Measurements from ENCODE around the gene SLC35E1.

Gene SLC35E1

GRCh38 chr19:16590876-16591802 lies 18.9 kb upstream of the SLC35E1 start:
- Histone ChIP-seq H3K4me3 (ENCODE audit: low read length) (no peak overlapping the region), H3K9ac (ENCODE audit: low read length) (no peak overlapping the region)

GRCh38 chr19:16589917-16590316 lies 17.7 kb upstream of the SLC35E1 start:
- H3K27ac ChIP-seq (ENCODE audit: low read length): peak overlapping the region; percentile 93

More at GRCh38 chr19:16590876-16591802, 18.9 kb upstream of the SLC35E1 start:
- H4K20me1 ChIP-seq (ENCODE audit: insufficient read depth, low read length): peaks cover 48% of the 10 kb centered on the region
- TF ChIP-seq EZH2phosphoT487 (IDR thresholded peaks at IDR 0.05; ENCODE audit: low read depth): no peak
- no peak for TF ChIP-seq CTCF (IDR thresholded peaks at IDR 0.05; ENCODE audit: low read depth, low read length)
- H3K4me2 ChIP-seq (ENCODE audit: low read length): no peak overlapping the region
- H2AFZ ChIP-seq (ENCODE audit: low read depth, low read length): no peak overlapping the region
- H3K79me2 ChIP-seq (ENCODE audit: low read length): peaks cover 99% of the 10 kb centered on the region
- peaks cover 83% of the 10 kb centered on the region for H3K4me1 ChIP-seq (ENCODE audit: low read length)
- no peaks in the 10 kb centered on the region for H3K27me3 ChIP-seq (ENCODE audit: low read depth, low read length)
- H3K36me3 ChIP-seq (replicated peaks; ENCODE audit: low read depth, low read length): peaks cover 5% of the 10 kb centered on the region
- no peaks in the 10 kb centered on the region for H3K9me3 ChIP-seq (ENCODE audit: insufficient read depth, low read length)
- no peak overlapping the region for H3K27ac ChIP-seq (ENCODE audit: low read length)

DNA sequence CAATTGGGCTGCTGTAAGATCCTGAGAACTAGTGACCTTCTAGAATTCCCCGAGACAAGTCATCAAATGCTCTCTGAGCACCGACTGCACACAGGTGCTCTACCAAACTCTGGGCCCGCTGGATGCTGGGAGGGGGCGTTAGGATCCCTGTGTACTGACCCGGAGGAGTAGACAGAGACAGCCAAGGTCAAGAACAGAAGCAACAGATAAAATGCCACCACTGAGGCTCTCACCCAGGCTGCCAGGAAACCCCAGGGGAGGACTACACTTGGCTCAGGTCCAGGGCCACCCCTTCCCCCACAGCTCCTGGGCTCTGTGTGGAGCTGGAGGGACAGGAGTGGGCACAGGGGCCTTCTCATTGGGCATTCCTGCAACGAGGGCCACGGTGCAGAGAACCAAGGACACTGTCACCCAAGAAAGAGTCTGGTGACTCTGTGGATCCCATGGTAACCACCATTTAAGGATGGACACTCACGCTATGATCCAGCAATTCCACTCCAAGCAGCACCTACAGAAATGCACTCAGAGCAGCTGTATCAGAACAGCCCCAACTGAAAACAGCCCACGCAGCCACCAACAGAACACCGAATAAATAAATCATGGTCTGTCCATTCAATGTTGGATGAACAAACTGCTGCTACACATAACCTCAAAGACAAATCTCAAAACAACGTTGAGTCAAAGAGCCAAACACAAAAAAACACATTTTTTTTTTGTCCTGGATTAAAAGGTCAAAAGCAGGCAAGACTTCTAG lies 16.8 kb upstream of the SLC35E1 start:
- Histone ChIP-seq H3K79me2 (ENCODE audit: low read length) (peaks cover 97% of the 10 kb centered on the region), H3K9ac (ENCODE audit: low read length) (peak overlapping the region; percentile 97), H3K36me3 (replicated peaks; ENCODE audit: low read depth, low read length) (peaks cover 14% of the 10 kb centered on the region), H4K20me1 (ENCODE audit: insufficient read depth, low read length) (peaks cover 26% of the 10 kb centered on the region), H3K4me1 (ENCODE audit: low read length) (peaks cover 78% of the 10 kb centered on the region), H3K4me2 (ENCODE audit: low read length) (peak overlapping the region; percentile 92), H2AFZ (ENCODE audit: low read depth, low read length) (no peak overlapping the region), H3K9me3 (ENCODE audit: insufficient read depth, low read length) (no peaks in the 10 kb centered on the region), H3K27me3 (ENCODE audit: low read depth, low read length) (no peaks in the 10 kb centered on the region), H3K27ac (ENCODE audit: low read length) (peak overlapping the region; percentile 93), H3K4me3 (ENCODE audit: low read length) (peak overlapping the region; percentile 79)
- TF ChIP-seq EZH2phosphoT487 (IDR thresholded peaks at IDR 0.05; ENCODE audit: low read depth) (no peak), CTCF (IDR thresholded peaks at IDR 0.05; ENCODE audit: low read depth, low read length) (no peak)

More at GRCh38 chr19:16589917-16590316, 17.7 kb upstream of the SLC35E1 start:
- Histone ChIP-seq H3K4me1 (ENCODE audit: low read length) (peaks cover 85% of the 10 kb centered on the region), H3K4me2 (ENCODE audit: low read length) (peak overlapping the region; percentile 92), H3K9me3 (ENCODE audit: insufficient read depth, low read length) (no peaks in the 10 kb centered on the region), H3K9ac (ENCODE audit: low read length) (peak overlapping the region; percentile 97), H3K36me3 (replicated peaks; ENCODE audit: low read depth, low read length) (peaks cover 12% of the 10 kb centered on the region), H3K4me3 (ENCODE audit: low read length) (peak overlapping the region; percentile 79; the same call in 1 of the 2 replicates), H2AFZ (ENCODE audit: low read depth, low read length) (no peak overlapping the region), H3K27me3 (ENCODE audit: low read depth, low read length) (no peaks in the 10 kb centered on the region), H3K79me2 (ENCODE audit: low read length) (peaks cover 97% of the 10 kb centered on the region), H4K20me1 (ENCODE audit: insufficient read depth, low read length) (peaks cover 35% of the 10 kb centered on the region)
- no peak for TF ChIP-seq CTCF (IDR thresholded peaks at IDR 0.05; ENCODE audit: low read depth, low read length)
- no peak for TF ChIP-seq EZH2phosphoT487 (IDR thresholded peaks at IDR 0.05; ENCODE audit: low read depth)

Data from OCI-LY3 (cell line).